ENCODE results near the gene EFHC1.

DNA sequence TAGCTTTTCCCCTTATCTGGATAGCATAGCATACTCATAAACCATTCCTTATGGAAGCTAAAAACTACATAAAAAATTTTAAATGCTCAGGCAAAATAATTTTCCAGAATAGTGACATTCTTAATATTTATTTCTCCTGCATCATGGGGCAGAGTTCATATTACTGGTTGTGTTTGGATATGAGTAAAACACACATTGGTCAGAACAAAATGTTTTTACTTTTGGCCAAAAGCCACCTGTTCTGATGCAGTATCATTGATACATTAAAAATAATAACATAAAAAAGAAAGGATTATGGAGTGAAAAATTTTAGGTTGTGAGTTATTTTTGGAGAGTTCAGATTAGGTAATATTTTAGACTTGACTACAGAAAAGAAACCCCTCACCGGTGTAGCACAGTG is 123.1 kb downstream of the EFHC1 start:
- TF ChIP-seq, protein P1, sequence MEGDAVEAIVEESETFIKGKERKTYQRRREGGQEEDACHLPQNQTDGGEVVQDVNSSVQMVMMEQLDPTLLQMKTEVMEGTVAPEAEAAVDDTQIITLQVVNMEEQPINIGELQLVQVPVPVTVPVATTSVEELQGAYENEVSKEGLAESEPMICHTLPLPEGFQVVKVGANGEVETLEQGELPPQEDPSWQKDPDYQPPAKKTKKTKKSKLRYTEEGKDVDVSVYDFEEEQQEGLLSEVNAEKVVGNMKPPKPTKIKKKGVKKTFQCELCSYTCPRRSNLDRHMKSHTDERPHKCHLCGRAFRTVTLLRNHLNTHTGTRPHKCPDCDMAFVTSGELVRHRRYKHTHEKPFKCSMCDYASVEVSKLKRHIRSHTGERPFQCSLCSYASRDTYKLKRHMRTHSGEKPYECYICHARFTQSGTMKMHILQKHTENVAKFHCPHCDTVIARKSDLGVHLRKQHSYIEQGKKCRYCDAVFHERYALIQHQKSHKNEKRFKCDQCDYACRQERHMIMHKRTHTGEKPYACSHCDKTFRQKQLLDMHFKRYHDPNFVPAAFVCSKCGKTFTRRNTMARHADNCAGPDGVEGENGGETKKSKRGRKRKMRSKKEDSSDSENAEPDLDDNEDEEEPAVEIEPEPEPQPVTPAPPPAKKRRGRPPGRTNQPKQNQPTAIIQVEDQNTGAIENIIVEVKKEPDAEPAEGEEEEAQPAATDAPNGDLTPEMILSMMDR (conservative IDR thresholded peaks at IDR 0.05; ENCODE audit: low read depth in 2 of 2) = no peak
- TF ChIP-seq EZH2 (IDR thresholded peaks at IDR 0.05; ENCODE audit: low read depth, unreplicated experiment) (no peak), CREB1 (CRISPR knock-in tag; IDR thresholded peaks at IDR 0.05; ENCODE audit: low read depth) (no peak), POLR2AphosphoS5 (IDR thresholded peaks at IDR 0.05; ENCODE audit: low read depth) (no peak), STAT1 (IDR thresholded peaks at IDR 0.05; ENCODE audit: unreplicated experiment) (no peak), EZH2phosphoT487 (IDR thresholded peaks at IDR 0.05; ENCODE audit: unreplicated experiment) (no peak), JUNB (IDR thresholded peaks at IDR 0.05; ENCODE audit: unreplicated experiment) (no peak), REST (IDR thresholded peaks at IDR 0.05; ENCODE audit: unreplicated experiment) (no peak), NANOG (IDR thresholded peaks at IDR 0.05; ENCODE audit: borderline replicate concordance) (no peak), ZNF462 (CRISPR knock-in tag; IDR thresholded peaks at IDR 0.05) (no peak), ZNF331 (CRISPR knock-in tag; IDR thresholded peaks at IDR 0.05; ENCODE audit: low read depth) (no peak)
- TF ChIP-seq, protein P2, sequence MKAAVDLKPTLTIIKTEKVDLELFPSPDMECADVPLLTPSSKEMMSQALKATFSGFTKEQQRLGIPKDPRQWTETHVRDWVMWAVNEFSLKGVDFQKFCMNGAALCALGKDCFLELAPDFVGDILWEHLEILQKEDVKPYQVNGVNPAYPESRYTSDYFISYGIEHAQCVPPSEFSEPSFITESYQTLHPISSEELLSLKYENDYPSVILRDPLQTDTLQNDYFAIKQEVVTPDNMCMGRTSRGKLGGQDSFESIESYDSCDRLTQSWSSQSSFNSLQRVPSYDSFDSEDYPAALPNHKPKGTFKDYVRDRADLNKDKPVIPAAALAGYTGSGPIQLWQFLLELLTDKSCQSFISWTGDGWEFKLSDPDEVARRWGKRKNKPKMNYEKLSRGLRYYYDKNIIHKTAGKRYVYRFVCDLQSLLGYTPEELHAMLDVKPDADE (IDR thresholded peaks at IDR 0.05) = no peak

Measured in GM23338 (cell line).